CD4-positive, alpha-beta memory T cell (primary cell): ENCODE results near the gene MLN. TPM values are rescaled to one million over a fixed set of nuclear protein-coding genes. Genes with fewer than 3 reads are reported as not detected.
"Not testable (repeated sequence)": the region's sequence is repeated elsewhere in the genome, so short reads cannot be mapped to it uniquely, and the experiment has no call there.

Experiments used
- CTCF ChIA-PET: fragments of 350-600 bp; sonication (Branson Sonifier 250); formaldehyde crosslinking; loops from one replicate; lab custom pipeline; 2021; ENCODE audit warnings: inconsistent platforms; ENCODE audit not compliant: partially characterized antibody; lab: Charles Lee
- POLR2A ChIA-PET: fragments of 350-600 bp; sonication (Branson Sonifier 250); formaldehyde crosslinking; loops from one replicate; lab custom pipeline; 2021; ENCODE audit not compliant: partially characterized antibody; lab: Charles Lee
- DNase-seq, 5 donors: peaks; one replicate each; pipeline versions ENCODE4 v3.0.0 to v3.0.0-alpha.2; 2020 to 2022; ENCODE audit warnings: mixed read lengths in 1 of 5
- H3K27ac ChIP-seq: one replicate; pipeline ENCODE4 v1.7.0; 2013; ENCODE audit warnings: low read depth, low read length
- H3K27me3 ChIP-seq: 2 replicates; pipeline ENCODE4 v1.7.0; 2013; ENCODE audit warnings: mild to moderate bottlenecking, low read length, moderate library complexity; ENCODE audit not compliant: insufficient read depth
- H3K36me3 ChIP-seq: 2 replicates; pipeline ENCODE4 v1.7.0; 2013; ENCODE audit warnings: mild to moderate bottlenecking, low read length, moderate library complexity; ENCODE audit not compliant: insufficient read depth
- H3K4me1 ChIP-seq: 2 replicates; pipeline ENCODE4 v1.7.0; 2013; ENCODE audit warnings: mild to moderate bottlenecking, low read length, moderate library complexity; ENCODE audit not compliant: insufficient read depth
- H3K4me3 ChIP-seq, 2 donors: one replicate each; pipeline ENCODE4 v1.7.0; 2013; ENCODE audit warnings: low read length in 2 of 2, mild to moderate bottlenecking in 1 of 2
- H3K9me3 ChIP-seq, 2 donors: one replicate each; pipeline ENCODE4 v1.7.0; 2013; ENCODE audit warnings: low read length in 2 of 2, control low read depth in 1 of 2; ENCODE audit not compliant: control insufficient read depth in 1 of 2
- H3K27ac Mint-ChIP-seq, 7 donors: one replicate each; pipeline ENCODE4 v1.8.0; 2020 to 2021; ENCODE audit warnings: mixed read lengths in 7 of 7, mild to moderate bottlenecking in 6 of 7, inconsistent platforms in 3 of 7, moderate library complexity in 3 of 7
- H3K27me3 Mint-ChIP-seq, 2 donors: one replicate each; pipeline ENCODE4 v1.8.0; 2020 to 2021; ENCODE audit warnings: mixed read lengths in 2 of 2
- H3K36me3 Mint-ChIP-seq, 2 donors: one replicate each; pipeline ENCODE4 v1.8.0; 2020 to 2021; ENCODE audit warnings: mixed read lengths in 2 of 2, inconsistent platforms in 1 of 2, mild to moderate bottlenecking in 1 of 2
- H3K4me1 Mint-ChIP-seq, 4 donors: one replicate each; pipeline ENCODE4 v1.8.0; 2020 to 2021; ENCODE audit warnings: mixed read lengths in 4 of 4, mild to moderate bottlenecking in 1 of 4
- H3K4me3 Mint-ChIP-seq, 8 donors: one replicate each; pipeline ENCODE4 v1.8.0; 2020 to 2021; ENCODE audit warnings: mixed read lengths in 8 of 8, mild to moderate bottlenecking in 7 of 8, moderate library complexity in 6 of 8, inconsistent platforms in 3 of 8
- H3K9me3 Mint-ChIP-seq, 8 donors: one replicate each; pipeline ENCODE4 v1.8.0; 2020 to 2021; ENCODE audit warnings: mixed read lengths in 8 of 8, mild to moderate bottlenecking in 5 of 8, inconsistent platforms in 3 of 8, moderate library complexity in 1 of 8
- intact Hi-C: fragments of 100-400 bp; cut with micrococcal nuclease; formaldehyde crosslinking; loops from one replicate; pipeline ENCODE4 v1.15.1; 2023
- polyA plus RNA-seq, 2 donors: library from polyadenylated mRNA; unstranded; fragments of 300-500 nt; fragmentation: Illumina TruSeq; gene quantifications; one replicate each; pipeline ENCODE4 v1.2.3, GENCODE V29; 2021
- total RNA-seq, 2 experiments: library from RNA; stranded (reverse); gene quantifications; one replicate each; pipeline ENCODE4 v1.2.3, GENCODE V29; 2021

MLN gene
- total and polyA plus RNA-seq, 4 experiments from 2014 or later, result not detected

- intact Hi-C loops, result no loop called here
- no peak overlapping the region for H3K27ac Mint-ChIP-seq
- POLR2A ChIA-PET, result no interaction called here
Observed at GRCh38 chr6:33836806-33837469, 33.1 kb upstream of the MLN start.

GRCh38 chr6:33834401-33835392 is 30.9 kb upstream of the MLN start:
- Histone ChIP-seq H3K9me3 (no peaks in the 10 kb centered on the region), H3K36me3 (no peaks in the 10 kb centered on the region), H3K27me3 (no peaks in the 10 kb centered on the region), H3K27ac (no peak overlapping the region), H3K4me1 (peaks cover 4% of the 10 kb centered on the region), H3K4me3 (no peak overlapping the region)
- no peaks in the 10 kb centered on the region for H3K36me3 Mint-ChIP-seq
- DNase-seq, result no peak
- intact Hi-C loops, result no loop called here
- no peak overlapping the region for H3K4me3 Mint-ChIP-seq
- peaks cover 0 to 6% (median 3%) of the 10 kb centered on the region in 4 donors for H3K4me1 Mint-ChIP-seq
- ChIA-PET CTCF (interaction anchor here (1.3 kb wide), 1 partner anchor 193 kb away, joined by 3 read pairs; no protein-coding TSS in a partner anchor), POLR2A (no interaction called here)
- H3K27me3 Mint-ChIP-seq, result peaks cover 2 to 5% of the 10 kb centered on the region in 2 donors
- H3K27ac Mint-ChIP-seq, result no peak overlapping the region
- peaks cover 0 to 5% (median 1%) of the 10 kb centered on the region in 8 donors for H3K9me3 Mint-ChIP-seq

More at GRCh38 chr6:33836806-33837469, 33.1 kb upstream of the MLN start:
- peaks cover 8 to 17% (median 12%) of the 10 kb centered on the region in 4 donors for H3K4me1 Mint-ChIP-seq
- no peak overlapping the region for H3K27ac ChIP-seq
- no peak overlapping the region for H3K4me3 ChIP-seq
- no peaks in the 10 kb centered on the region for H3K36me3 ChIP-seq
- no peak for DNase-seq
- H3K36me3 Mint-ChIP-seq, result no peaks in the 10 kb centered on the region
- CTCF ChIA-PET, result no interaction called here
- H3K27me3 ChIP-seq, result no peaks in the 10 kb centered on the region
- H3K27me3 Mint-ChIP-seq, result peaks cover 0 to 2% of the 10 kb centered on the region in 2 donors
- no peaks in the 10 kb centered on the region for H3K9me3 ChIP-seq
- no peak overlapping the region for H3K4me3 Mint-ChIP-seq
- H3K4me1 ChIP-seq, result peaks cover 18% of the 10 kb centered on the region
- H3K9me3 Mint-ChIP-seq, result peaks cover 0 to 5% (median 1%) of the 10 kb centered on the region in 8 donors

GRCh38 chr6:33833599-33833998 is 29.8 kb upstream of the MLN start:
- H3K27me3 Mint-ChIP-seq, result peaks cover 2 to 5% of the 10 kb centered on the region in 2 donors
- H3K36me3 ChIP-seq, result no peaks in the 10 kb centered on the region
- peaks cover 0 to 5% (median 1%) of the 10 kb centered on the region in 8 donors for H3K9me3 Mint-ChIP-seq
- no peak overlapping the region for H3K27ac Mint-ChIP-seq
- POLR2A ChIA-PET, result no interaction called here
- intact Hi-C loops, result no loop called here
- H3K27me3 ChIP-seq, result no peaks in the 10 kb centered on the region
- no peak overlapping the region for H3K27ac ChIP-seq
- no peak overlapping the region for H3K4me3 Mint-ChIP-seq
- no peaks in the 10 kb centered on the region for H3K4me1 Mint-ChIP-seq
- DNase-seq, result no peak
- no peaks in the 10 kb centered on the region for H3K36me3 Mint-ChIP-seq
- no peak overlapping the region for H3K4me3 ChIP-seq
- CTCF ChIA-PET, result interaction anchor here (1.3 kb wide), 1 partner anchor 194 kb away, joined by 3 read pairs; no protein-coding TSS in a partner anchor
- H3K9me3 ChIP-seq, result no peaks in the 10 kb centered on the region
- H3K4me1 ChIP-seq, result no peaks in the 10 kb centered on the region

- H3K27me3 Mint-ChIP-seq, intact Hi-C loops, H3K36me3 Mint-ChIP-seq, CTCF ChIA-PET, H3K9me3 Mint-ChIP-seq, POLR2A ChIA-PET, H3K27ac Mint-ChIP-seq, H3K9me3 ChIP-seq, H3K4me1 ChIP-seq, DNase-seq, H3K27ac ChIP-seq, H3K36me3 ChIP-seq, H3K4me3 ChIP-seq, H3K27me3 ChIP-seq, H3K4me1 Mint-ChIP-seq, H3K4me3 Mint-ChIP-seq: not testable (repeated sequence)
Observed at GRCh38 chr6:33832831-33833230, 29.0 kb upstream of the MLN start.

- H3K27ac Mint-ChIP-seq, H3K9me3 ChIP-seq, H3K4me3 ChIP-seq, DNase-seq, H3K9me3 Mint-ChIP-seq, H3K27me3 Mint-ChIP-seq, intact Hi-C loops, H3K27me3 ChIP-seq, H3K27ac ChIP-seq, H3K4me3 Mint-ChIP-seq, POLR2A ChIA-PET, H3K36me3 ChIP-seq, H3K4me1 ChIP-seq, H3K4me1 Mint-ChIP-seq, H3K36me3 Mint-ChIP-seq: not testable (repeated sequence)
- CTCF ChIA-PET, result interaction anchor here (0.6 kb wide), 1 partner anchor 202 kb away, joined by 3 read pairs; no protein-coding TSS in a partner anchor
Observed at GRCh38 chr6:33831725-33832124, 27.9 kb upstream of the MLN start.

GRCh38 chr6:33830635-33831240 is 26.9 kb upstream of the MLN start:
- Mint-ChIP-seq H3K27ac (no peak overlapping the region), H3K27me3 (peaks cover 2 to 5% of the 10 kb centered on the region in 2 donors), H3K4me3 (no peak overlapping the region), H3K36me3 (no peaks in the 10 kb centered on the region), H3K9me3 (peaks cover 0 to 2% (median 0%) of the 10 kb centered on the region in 8 donors), H3K4me1 (no peaks in the 10 kb centered on the region)
- DNase-seq, result no peak
- H3K4me3 ChIP-seq, result no peak overlapping the region
- ChIA-PET CTCF (no interaction called here), POLR2A (no interaction called here)
- no peak overlapping the region for H3K27ac ChIP-seq
- H3K27me3 ChIP-seq, result no peaks in the 10 kb centered on the region
- intact Hi-C loops, result no loop called here
- H3K36me3 ChIP-seq, result no peaks in the 10 kb centered on the region
- no peaks in the 10 kb centered on the region for H3K9me3 ChIP-seq
- H3K4me1 ChIP-seq, result no peaks in the 10 kb centered on the region
